Fibroblast of the conjunctiva (primary cell): Measurements from ENCODE around the gene GALNTL6.

ENCODE experiments used
- DNase-seq: peaks from one replicate; pipeline ENCODE4 v3.0.0-alpha.2; 2010; ENCODE audit warnings: low read depth

GALNTL6 gene

DNA sequence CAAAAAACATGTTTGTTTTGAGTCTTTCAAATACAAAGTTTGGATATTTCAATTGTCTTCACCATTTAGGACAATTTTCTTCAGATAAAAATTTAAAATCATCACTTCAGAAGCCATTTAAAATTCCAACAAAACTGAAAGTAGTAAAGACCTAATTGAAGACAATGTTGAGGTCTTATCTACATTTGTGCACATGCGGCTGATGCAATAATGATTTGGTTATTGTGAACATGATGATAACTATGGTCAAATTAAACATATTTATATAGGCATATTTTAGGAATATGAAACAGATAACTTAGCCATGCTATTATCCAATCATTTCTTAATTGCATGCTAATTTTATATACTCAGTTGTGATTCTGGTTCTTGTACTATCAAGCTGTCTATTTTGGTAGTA is 407.5 kb downstream of the GALNTL6 start:
- no peak for DNase-seq

DNA sequence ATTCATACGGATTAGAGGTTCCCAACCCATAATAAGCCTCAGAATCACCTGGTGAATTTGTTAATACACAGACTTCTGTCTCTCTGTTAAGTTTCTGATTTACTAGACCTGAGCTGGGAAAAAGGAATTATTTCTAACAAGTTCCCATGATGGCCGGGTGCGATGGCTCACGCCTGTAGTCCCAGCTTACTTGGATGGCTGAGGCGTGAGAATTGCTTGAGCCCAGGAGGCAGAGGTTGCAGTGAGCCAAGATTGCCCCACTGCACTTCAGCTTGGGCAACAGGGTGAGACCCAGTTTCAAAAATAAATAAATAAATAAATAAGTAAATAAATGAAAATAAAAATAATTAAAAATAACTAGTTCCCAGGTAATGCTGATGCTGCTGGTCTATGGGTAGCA is 412.3 kb downstream of the GALNTL6 start:
- no peak for DNase-seq

DNA sequence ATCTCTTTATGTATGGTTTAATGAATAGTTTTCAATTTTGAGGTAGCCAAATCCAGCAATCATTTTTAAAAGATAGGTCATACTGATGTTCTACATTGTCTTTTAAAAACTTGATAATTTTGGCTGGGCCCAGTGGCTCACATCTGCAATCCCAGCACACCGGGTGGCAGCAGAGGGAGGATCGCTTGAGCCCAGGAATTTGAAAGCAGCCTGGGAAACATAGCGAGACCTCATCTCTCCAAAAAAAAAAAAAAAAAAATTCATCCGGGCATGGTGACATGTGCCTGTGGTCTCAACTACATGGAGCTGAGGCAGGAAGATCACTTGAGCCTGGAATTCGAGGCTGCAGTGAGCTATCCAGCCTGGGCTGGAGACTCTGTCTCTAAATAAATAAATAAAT is 419.8 kb downstream of the GALNTL6 start:
- DNase-seq: no peak

DNA sequence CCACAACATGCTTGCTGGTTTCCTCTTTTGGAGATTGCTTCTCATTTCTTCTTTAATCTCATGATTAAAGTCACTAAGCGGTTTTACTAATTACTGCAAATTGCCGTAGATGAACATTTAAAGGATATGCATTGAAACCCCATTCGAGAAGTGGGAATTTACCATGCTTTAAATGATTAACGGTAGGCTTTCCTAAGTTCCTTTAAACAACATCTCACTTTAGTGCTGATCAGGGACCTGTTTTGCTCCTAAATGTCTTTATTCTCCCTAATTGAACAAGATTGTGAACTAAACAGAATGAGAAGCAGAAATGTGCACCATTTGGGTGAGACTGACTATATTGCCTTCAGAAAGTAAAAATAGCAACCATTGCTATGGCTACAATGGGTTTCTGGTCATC is 430.3 kb downstream of the GALNTL6 start:
- DNase-seq: no peak

DNA sequence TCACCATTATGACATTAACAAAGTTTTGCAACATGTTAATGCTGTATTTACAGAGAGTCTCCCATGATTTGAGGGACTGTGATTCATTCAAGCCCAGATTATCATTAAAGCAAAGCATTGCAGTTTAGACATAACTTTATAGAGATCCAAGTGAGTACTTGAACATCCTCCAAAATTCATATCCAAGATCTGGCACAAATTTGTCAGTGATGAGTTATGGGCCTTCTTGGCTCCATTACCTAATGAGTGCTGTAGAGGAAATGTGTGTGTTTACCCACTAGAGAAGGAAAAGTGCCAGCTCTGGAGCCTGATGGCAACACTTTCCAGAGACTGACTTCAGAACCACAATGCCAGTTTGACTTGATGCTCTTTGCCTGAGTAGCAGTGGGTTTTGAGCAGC is 432.3 kb downstream of the GALNTL6 start:
- peak; percentile 6 for DNase-seq

DNA sequence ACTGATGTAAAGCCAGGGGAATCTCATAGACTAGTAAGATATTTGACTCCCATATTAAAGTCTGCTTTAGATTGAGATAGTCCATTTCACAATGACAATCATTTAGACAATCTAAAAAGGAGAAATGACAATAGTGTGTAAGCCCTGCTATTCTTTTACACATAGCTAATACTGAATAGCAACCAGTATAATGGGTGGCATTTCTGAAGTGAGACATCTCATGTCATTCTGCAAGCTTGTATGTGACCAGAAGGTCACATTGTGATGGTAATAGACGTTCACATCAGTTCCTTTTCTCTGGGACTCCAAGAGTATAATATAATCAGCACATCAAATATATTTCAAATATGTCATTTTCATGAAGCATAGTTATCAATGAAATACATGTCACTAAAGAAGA is 440.2 kb downstream of the GALNTL6 start:
- DNase-seq: no peak

DNA sequence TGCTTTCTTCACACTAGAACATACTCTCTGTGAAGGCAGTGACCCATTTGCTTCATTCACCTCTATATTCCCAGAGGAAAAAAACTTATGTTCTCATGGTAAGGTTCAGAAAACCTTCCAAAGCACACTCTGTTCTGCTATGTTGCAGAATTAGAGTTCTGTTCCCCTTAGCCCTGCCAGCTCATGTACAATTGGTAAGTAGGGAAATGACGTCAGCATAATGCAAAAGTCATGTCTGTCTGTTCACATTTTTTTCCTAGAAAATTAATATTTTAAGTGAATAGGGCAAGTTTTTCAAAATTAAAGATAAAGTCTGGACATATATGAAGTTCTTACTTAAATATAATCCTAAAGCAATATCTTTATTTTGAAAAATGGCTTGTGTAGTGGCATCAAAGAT is 443.6 kb downstream of the GALNTL6 start:
- DNase-seq: no peak

DNA sequence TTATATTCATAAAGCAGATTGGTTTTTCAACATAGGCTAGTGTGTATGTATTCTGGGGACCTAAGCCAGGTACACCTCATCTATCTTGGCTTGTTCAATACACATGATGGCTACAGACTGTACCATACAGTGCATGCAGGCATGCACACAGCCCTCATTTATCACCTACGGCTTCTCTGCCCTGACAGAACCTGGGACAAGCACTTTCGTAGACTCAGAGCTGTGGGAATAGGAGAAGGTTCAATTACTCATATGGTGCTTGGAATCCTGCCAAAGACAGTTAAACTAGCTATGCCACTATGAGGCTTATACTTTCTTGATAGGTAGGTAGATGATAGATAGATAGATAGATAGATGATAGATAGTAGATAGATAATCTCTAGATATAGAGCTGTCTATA is 457.2 kb downstream of the GALNTL6 start:
- DNase-seq: no peak

DNA sequence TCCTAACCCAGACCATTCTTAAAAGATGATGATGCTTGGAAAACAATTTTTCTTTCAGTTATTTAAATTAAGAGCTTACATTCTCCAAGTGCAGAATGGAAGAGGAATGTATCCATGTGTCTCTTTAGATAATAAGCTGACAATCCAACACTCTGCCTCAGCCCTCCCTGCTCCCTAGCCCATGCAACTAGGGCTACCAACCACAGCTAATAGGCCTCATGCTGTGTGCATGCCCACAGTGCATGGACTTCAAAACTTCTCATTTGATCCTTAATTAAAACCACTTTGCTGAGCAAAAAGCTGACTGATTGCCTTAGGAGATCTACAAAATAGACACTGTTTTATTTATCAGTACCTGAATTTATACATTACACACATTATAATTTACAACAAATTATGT is 473.9 kb downstream of the GALNTL6 start:
- DNase-seq: no peak

DNA sequence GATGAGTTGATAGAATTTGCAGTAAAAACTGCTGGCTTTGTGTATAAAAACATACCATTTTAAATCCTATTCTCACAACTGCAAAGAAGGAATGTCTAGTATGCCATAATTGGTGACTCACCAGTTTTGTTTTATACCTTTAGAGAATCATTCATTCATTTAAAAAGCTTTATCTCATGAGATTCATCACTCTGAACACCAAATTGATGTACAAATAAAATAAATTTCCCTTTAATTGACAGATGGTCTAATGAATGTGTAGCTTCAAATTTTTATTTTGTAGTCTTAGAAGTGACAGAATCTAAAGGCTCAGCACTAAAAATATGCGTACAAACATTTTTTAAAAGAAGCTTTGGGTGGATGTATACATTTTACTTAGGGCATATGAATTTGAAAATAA is 492.5 kb downstream of the GALNTL6 start:
- DNase-seq: no peak

DNA sequence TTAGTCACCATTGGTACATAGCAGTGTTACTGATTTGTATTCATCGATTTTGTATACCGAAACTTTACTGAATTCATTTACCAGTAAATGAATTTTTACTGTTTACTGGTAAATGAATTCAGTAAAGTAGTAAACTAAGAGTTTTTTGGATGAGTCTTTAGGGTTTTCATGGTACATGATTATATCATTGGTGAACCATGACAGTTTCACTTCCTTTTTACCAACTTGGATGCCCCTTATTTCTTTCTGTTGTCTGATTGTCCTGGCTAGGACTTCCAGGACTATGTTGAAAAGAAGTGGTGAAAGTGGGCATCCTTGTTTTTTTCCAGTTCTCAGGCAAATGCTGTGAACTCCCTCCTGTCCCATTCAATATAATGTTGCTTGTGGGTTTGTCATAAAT is 494.9 kb downstream of the GALNTL6 start:
- DNase-seq: no peak

DNA sequence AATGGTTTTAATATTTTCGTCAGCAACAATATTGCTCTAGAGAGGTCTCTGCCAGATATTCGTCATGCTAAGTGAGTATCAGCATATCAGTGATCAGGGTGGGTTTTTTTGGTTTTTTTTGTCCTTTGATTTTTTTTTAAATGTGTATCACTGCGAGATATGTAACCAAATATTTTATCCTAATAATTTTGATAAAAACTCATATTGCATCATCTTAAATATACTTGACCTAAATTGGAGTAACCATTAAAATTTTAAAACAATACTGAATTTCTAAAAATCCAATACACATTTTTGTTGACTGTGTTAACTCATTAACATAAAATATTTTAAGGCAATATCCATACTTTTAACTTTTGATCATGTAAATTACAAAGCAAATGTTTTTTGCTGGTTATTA is 498.5 kb downstream of the GALNTL6 start:
- DNase-seq: no peak

DNA sequence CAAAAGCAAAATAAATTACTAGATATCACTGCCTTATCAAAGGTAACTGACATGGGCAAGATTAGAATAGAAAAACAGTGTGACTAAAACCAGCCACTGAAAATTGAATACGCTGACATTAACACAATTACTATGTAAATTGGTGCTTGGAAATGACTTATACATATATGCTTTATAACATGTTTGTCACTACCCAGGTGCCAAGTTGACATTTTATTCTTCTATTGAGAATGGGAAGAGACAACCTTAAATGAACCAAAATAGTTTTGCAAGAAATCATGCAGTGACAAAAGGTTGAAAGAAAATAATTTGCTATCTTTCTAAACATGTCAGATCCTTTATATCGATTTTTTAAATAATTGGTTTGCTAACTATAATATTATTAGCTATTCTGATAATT is 510.1 kb downstream of the GALNTL6 start:
- no peak for DNase-seq

DNA sequence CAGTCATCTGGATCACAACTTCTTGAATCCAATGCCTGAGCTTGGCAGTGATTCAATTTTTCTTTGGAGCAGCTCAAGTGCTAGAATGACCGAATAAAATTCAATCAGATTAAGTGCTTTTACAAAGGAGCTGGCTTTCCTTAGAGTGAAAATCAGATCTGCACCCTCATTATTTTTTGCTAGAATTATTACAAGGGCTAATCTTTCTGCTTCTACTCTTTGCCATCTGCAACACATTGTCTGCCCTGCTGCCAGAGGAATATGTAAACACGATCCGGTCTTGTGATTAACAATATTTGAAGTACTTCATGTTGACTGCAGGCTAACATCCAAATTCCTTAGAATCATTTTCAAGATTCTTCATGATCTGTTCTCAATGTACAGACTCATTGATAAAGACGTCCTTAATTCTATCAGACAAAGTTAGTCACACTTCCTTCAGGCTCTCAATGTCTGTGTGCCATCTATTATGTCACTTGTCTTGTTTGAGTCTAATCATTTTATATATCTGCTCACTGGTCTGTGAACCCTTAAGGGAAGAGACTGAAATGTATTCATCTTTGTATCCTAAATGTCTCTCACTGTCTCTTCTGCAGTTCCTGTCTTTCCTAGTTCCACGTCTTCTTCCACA is 531.2 kb downstream of the GALNTL6 start:
- no peak for DNase-seq

DNA sequence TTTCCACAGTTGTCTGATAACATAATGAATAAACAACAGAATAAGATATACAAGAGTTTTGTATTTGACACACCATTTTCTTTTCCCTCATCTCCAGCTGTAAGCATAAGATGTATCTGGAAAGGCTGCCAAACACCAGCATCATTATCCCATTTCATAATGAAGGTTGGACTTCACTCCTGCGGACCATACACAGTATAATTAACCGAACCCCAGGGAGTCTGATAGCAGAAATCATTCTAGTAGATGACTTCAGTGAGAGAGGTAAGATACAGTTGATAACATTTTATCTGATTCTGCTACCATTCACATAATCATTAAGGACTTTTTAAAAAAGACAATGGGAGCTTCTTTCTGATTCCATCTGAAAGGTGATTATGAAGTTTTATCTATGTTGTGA is 535.2 kb downstream of the GALNTL6 start:
- DNase-seq: no peak

DNA sequence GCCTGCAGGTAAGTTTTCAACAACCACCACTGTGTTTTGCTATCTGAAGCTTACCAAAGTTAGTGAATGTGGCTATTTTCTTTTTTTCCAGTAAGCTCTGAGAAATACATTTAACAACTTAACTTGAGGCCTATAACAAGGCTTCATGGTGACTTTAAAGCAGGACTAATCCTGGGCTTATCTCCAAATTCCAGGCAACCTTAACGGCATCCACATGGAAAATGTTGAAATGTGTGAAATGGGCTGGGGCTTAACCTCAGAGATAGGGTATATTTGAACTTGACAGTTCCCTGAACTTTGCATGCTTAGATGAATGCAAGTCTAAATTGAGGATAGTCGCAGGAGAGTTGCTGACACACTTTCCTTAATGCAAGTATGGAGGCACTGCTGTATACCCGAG is 539.2 kb downstream of the GALNTL6 start:
- no peak for DNase-seq

DNA sequence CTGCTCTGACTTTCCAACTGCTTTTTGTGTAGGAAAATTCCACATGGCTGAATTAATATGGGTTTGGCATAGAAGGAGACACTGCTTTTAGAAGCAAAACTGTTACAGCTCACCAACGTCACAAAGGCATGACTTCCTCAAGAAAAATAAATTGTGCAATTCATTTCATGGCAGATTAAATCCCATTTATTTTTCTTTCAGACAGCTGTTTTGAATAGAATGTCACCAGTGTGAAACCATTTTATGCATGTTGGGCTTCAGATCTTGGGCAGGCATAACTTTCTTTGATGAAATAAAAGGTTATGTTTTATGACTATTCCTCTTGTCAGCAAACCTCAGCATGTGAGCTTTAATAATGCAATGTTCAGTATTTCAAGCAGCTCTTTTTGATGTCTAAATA is 542.8 kb downstream of the GALNTL6 start:
- DNase-seq: peak; percentile 32

DNA sequence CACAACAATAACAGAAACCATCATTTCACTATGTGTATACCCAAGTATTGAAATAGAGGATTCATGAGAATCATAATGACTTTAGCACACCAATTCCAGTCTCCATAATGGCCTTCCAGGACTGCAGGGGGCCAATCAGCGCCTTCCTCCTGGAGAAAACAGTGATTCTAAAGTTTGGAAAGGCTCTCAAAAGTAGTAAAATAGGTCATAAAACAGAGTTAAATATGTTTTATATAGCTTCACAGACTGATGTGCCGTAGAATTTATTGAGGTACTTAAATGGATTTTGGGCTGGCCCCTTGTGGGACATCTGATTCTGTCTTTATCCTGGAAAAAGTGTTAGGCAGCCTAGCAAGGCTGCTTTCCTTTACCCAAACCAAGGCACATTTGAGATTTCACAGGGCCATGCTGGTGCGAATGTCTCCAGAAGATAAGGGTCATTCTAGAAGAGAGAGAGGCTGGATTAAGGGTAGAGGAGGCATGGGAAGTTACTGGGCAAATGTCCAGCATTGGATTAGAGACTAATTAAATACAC is 543.9 kb downstream of the GALNTL6 start:
- DNase-seq: no peak

DNA sequence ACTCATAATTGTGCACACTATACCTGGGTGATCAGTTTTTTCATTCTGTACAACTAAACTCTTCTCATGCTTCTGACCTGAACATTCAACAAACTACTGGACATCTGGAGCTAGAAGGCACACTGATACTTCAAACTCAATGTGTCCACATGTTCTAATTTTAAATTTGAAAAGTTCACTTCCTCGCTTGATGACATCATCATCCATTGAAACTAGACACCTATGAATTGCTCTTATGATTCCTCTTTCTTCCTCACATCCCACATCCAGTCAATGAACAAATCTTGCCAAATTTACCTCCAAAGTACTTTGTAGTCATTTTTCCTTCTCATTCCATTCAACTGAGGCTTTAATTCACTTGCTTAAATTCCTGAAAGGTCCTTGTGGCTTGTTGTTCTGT is 549.4 kb downstream of the GALNTL6 start:
- DNase-seq: no peak

DNA sequence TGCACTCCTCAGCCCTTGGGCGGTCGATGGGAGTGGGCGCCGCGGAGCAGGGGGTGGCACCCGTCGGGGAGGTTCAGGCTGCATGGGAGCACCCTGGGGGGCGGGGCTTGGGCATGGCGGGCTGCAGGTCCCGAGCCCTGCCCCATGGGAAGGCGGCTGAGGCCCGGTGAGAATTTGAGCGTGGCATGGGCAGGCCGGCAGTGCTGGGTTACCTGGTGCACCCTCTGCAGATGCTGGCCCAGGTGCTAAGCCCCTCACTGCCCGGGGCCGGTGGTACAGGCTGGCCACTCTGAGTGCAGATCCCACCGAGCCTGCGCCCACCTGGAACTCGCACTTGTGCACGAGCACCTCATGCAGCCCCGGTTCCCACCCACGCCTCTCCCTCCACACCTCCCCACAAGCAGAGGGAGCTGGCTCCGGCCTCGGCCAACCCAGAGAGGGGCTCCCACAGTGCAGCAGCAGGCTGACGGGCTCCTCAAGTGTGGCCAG is 556.3 kb downstream of the GALNTL6 start:
- no peak for DNase-seq

DNA sequence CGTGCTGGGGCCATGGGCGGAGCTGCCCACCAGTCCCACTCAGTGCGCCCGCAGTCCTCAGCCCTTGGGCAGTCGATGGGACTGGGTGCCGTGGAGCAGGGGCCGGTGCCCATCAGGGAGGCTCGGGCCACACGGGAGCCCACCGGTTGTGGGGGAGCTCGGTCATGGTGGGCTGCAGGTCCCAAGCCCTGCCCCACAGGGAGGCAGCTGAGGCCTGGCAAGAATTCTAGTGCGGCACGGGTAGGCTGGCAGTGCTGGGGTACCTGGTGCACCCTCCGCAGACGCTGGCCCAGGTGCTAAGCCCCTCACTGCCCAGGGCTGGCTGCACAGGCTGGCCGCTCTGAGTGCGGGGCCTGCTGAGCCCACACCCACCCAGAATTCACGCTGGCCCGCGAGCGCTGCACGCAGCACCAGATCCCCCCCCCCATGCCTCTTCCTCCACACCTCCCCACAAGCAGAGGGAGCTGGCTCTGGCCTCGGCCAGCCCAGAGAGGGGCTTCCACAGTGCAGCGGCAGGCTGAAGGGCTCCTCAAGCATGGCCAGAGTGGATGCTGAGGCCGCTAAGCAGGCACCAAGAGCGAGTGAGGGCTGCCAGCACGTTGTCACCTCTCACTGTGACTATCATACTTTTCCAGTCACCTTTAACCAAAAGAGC is 564.4 kb downstream of the GALNTL6 start:
- no peak for DNase-seq

DNA sequence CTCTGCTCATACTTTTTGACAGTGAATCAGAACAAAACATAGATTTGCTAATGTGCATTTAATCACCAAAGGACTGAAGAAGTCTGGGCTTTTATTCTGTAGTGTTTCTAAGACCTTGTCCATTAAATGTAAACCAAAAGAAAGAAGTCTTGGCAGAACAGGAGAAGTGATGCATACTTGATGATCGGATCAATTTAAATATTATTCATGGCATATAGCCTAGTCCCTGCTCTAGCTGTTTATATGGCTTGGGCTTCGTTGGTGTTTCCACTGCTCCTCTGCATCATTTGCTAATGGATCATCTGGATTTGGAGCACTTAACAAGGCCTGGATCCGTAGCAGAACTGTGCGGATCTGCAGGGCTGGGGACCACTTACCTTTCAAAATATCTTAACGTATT is 566.6 kb downstream of the GALNTL6 start:
- no peak for DNase-seq

DNA sequence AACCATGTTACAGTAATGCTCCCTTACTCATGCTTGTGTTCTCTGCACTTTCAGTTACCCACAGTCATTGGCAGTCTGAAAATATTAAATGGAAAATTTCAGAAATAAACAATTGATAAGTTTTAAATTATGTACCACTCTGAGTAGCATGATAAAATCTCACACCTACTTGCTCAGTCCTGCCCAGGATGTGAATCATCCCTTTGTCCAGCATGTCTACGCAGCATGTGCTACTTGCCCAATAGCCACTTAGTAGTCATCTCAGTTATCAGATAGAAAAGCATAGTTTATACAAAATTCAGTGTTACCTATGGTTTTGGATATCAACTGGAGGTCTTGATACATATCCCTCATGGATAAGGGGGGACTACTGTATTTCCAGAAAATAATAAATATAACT is 577.1 kb downstream of the GALNTL6 start:
- DNase-seq: no peak

DNA sequence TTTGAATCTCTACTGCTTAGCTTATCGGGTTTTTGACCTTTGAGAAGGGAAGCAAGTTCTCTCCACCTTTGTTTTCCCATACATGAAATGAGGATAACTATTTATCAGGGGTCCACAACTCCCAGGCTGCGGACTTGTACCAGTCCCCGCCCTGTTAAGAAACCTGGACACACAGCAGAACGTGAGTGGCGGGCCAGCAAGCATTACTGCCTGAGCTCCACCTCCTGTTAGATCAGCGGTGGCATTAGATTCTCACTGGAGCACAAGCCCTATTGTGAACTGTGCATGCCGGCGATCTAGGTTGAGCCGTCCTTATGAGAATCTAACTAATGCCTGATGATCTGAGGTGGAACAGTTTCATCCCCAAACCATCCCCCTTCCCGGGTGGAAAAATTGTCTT is 579.5 kb downstream of the GALNTL6 start:
- no peak for DNase-seq
